Measurements from ENCODE around the gene IDH3A.

DNA sequence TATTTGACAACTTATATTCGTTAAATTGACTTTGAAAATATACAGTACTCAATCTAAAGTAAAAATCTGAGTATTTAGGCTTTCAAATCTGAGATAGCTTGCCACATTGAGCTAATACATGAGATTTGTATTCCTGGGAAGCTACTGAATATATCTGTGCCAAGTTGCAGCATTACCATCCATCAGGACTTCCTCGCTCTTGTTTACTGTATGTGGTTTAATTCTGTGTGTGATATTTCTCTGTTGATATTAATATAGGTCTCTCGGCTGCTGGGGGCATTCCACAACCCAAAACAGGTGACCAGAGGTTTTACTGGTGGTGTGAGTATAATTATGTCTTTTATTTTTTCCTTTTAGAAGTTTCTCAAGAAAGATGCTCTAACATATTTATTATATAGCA is 5.8 kb downstream of the IDH3A start:
- no peak for TF ChIP-seq CTCF (conservative IDR thresholded peaks at IDR 0.05)
- no peak for TF ChIP-seq ZFX (IDR thresholded peaks at IDR 0.05)
